Endothelial cell of umbilical vein (primary cell): Measurements from ENCODE around the gene XPOT.
A peak's percentile ranks its signal among the peaks of the same experiment; 100 is the strongest.

ENCODE experiments used
- CTCF ChIP-seq, 2 donors: IDR thresholded peaks; 1 replicate in 1 of 2; 2 replicates in 1 of 2; pipeline ENCODE4 v1.5.1; 2011; ENCODE audit warnings: low read length in 2 of 2, mild to moderate bottlenecking in 2 of 2, moderate library complexity in 2 of 2, control low read depth in 1 of 2, inconsistent platforms in 1 of 2, low read depth in 1 of 2; ENCODE audit not compliant: insufficient read depth in 1 of 2; ENCODE audit errors: extremely low read depth in 1 of 2
- EZH2 ChIP-seq: IDR thresholded peaks from 2 replicates; pipeline ENCODE4 v1.6.1; 2012; ENCODE audit warnings: borderline replicate concordance, low read depth, mild to moderate bottlenecking, moderate library complexity, low read length, inconsistent platforms; ENCODE audit not compliant: severe bottlenecking
- GATA2 ChIP-seq: IDR thresholded peaks from 2 replicates; pipeline ENCODE4 v1.7.0; 2011; ENCODE audit warnings: low read depth, mild to moderate bottlenecking, moderate library complexity, mixed read lengths, low read length; ENCODE audit not compliant: insufficient read length, insufficient read depth
- JUN ChIP-seq: IDR thresholded peaks from 2 replicates; pipeline ENCODE4 v1.6.1; 2011; ENCODE audit warnings: borderline replicate concordance, low read depth; ENCODE audit not compliant: insufficient read length, insufficient read depth
- MAX ChIP-seq: IDR thresholded peaks from 2 replicates; pipeline ENCODE4 v1.6.1; 2011; ENCODE audit not compliant: insufficient read depth, insufficient read length
- POLR2A ChIP-seq: IDR thresholded peaks from 2 replicates; pipeline ENCODE4 v1.6.1; 2012; ENCODE audit warnings: low read depth, mild to moderate bottlenecking, control low read depth, low read length
- POLR2AphosphoS5 ChIP-seq: IDR thresholded peaks from 2 replicates; pipeline ENCODE4 v1.6.1; 2012; ENCODE audit warnings: low read depth, mild to moderate bottlenecking, control low read depth, low read length, moderate library complexity; ENCODE audit not compliant: insufficient read depth

GRCh38 chr12:64395739-64396138 lies 8.5 kb upstream of the XPOT start:
- TF ChIP-seq CTCF (IDR thresholded peaks at IDR 0.05; ENCODE audit: extremely low read depth in 1 of 2, insufficient read depth in 1 of 2, low read depth in 1 of 2, low read length in 2 of 2), result no peak
- no peak for TF ChIP-seq POLR2A
- no peak for TF ChIP-seq EZH2
- no peak for TF ChIP-seq POLR2AphosphoS5
- no peak for TF ChIP-seq MAX
- peak; percentile 44 for TF ChIP-seq JUN
- TF ChIP-seq GATA2, result no peak
